COLO668 (cell line): Measurements from ENCODE around the gene IRAK1BP1.
A peak's percentile ranks its signal among the peaks of the same experiment; 100 is the strongest.
"Not testable (repeated sequence)": the region's sequence is repeated elsewhere in the genome, so short reads cannot be mapped to it uniquely, and the experiment has no call there.

ENCODE experiments used
- DNase-seq: peaks from one replicate; lab custom pipeline; 2025; ENCODE audit not compliant: unreplicated experiment; lab: John Stamatoyannopoulos, UW

Gene IRAK1BP1

GRCh38 chr6:78867370-78868040 is at the start of gene IRAK1BP1:
Gene IRAK1BP1, plus strand, starts transcription at chr6:78867551. Its CDS starts 26 bp downstream, at chr6:78867577.
- DNase-seq: peak; percentile 81

GRCh38 chr6:78824045-78824444 is 43.3 kb upstream of the IRAK1BP1 start:
- DNase-seq: no peak

GRCh38 chr6:78829407-78829806 is 37.9 kb upstream of the IRAK1BP1 start:
- DNase-seq: no peak

GRCh38 chr6:78830805-78831204 is 36.5 kb upstream of the IRAK1BP1 start:
- DNase-seq: no peak

GRCh38 chr6:78831492-78831891 is 35.9 kb upstream of the IRAK1BP1 start:
- no peak for DNase-seq

GRCh38 chr6:78832091-78832808 is 35.1 kb upstream of the IRAK1BP1 start:
- DNase-seq: no peak

- no peak for DNase-seq
Observed at GRCh38 chr6:78835817-78836216, 31.5 kb upstream of the IRAK1BP1 start.

GRCh38 chr6:78836598-78836997 is 30.8 kb upstream of the IRAK1BP1 start:
- DNase-seq: no peak

GRCh38 chr6:78841111-78841510 is 26.2 kb upstream of the IRAK1BP1 start:
- no peak for DNase-seq

GRCh38 chr6:78842953-78843352 is 24.4 kb upstream of the IRAK1BP1 start:
- no peak for DNase-seq

GRCh38 chr6:78844899-78845298 is 22.5 kb upstream of the IRAK1BP1 start:
- no peak for DNase-seq

GRCh38 chr6:78845567-78845966 is 21.8 kb upstream of the IRAK1BP1 start:
- no peak for DNase-seq

- DNase-seq: no peak
Observed at GRCh38 chr6:78850621-78851020, 16.7 kb upstream of the IRAK1BP1 start.

GRCh38 chr6:78851156-78851555 is 16.2 kb upstream of the IRAK1BP1 start:
- DNase-seq: no peak

GRCh38 chr6:78854546-78854945 is 12.8 kb upstream of the IRAK1BP1 start:
- no peak for DNase-seq

GRCh38 chr6:78858339-78858938 is 8.9 kb upstream of the IRAK1BP1 start:
- not testable (repeated sequence) for DNase-seq

GRCh38 chr6:78861509-78861908 is 5.8 kb upstream of the IRAK1BP1 start:
- no peak for DNase-seq

- DNase-seq: no peak
Observed at GRCh38 chr6:78863576-78863975, 3.8 kb upstream of the IRAK1BP1 start.

- DNase-seq: no peak
Observed at GRCh38 chr6:78864957-78865356, 2.4 kb upstream of the IRAK1BP1 start.

GRCh38 chr6:78867020-78867369 is 356 bp upstream of the IRAK1BP1 start:
- no peak for DNase-seq

GRCh38 chr6:78868116-78868515 is 765 bp downstream of the IRAK1BP1 start:
- DNase-seq: no peak

GRCh38 chr6:78875505-78875904 is 8.2 kb downstream of the IRAK1BP1 start:
- no peak for DNase-seq
